ENCODE results near the gene KCNH6. TPM values are rescaled to one million over a fixed set of nuclear protein-coding genes. Genes with fewer than 3 reads are reported as not detected.

KCNH6 gene
- total RNA-seq, 4 donors from 2014 or later, result not detected

DNA sequence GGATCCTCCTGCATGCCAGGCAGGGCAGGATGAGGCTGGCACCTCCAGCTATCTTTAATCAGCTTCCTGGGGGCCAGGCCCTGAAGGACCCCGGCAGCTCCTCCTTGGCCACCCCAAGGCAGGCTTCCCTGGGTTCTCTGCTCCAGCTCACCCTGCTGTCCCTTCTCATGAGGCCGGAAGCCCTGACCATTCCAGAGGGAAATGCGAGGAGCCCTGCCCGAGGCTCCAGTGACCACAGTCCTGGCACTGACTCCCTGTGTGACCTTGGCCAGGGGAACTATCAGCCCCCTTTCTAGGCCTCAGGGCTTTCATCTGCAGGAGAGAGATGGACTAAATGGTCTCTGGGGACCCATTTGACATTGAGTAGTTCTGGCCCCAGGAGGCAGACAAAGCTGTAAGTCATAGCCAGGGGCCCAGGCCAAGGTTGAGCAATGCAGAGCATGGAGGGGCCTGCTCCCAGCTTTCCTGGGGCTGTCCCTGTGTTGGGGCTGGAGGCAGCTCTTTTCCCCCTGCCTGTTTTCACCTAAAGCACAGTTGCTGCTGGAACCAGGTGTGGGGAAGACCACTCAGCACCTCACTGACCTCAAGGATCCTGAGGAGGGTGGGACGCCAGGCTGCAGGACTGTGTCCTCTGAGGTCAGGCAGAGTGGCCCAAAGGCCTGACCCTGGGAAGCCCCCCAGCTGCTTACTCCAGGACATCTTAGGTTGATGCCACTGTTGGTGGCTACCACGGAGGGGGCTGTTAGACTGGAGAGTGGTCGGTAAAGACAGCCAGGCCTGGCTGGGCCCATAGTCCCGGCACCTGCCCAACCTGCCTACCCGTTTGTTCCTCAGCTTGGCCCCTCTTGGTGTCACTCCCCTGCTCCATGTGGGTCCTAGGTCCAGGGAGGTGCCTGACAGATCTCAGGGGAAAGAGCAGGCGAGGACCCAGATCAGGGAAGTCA, 8.1 kb downstream of the KCNH6 start:
- Histone ChIP-seq H3K4me1 (no peaks in the 10 kb centered on the region), H3K9me3 (no peaks in the 10 kb centered on the region), H3K27me3 (no peaks in the 10 kb centered on the region), H3K4me3 (no peak overlapping the region), H3K36me3 (no peaks in the 10 kb centered on the region), H3K27ac (no peak overlapping the region)
- TF ChIP-seq, protein P1, sequence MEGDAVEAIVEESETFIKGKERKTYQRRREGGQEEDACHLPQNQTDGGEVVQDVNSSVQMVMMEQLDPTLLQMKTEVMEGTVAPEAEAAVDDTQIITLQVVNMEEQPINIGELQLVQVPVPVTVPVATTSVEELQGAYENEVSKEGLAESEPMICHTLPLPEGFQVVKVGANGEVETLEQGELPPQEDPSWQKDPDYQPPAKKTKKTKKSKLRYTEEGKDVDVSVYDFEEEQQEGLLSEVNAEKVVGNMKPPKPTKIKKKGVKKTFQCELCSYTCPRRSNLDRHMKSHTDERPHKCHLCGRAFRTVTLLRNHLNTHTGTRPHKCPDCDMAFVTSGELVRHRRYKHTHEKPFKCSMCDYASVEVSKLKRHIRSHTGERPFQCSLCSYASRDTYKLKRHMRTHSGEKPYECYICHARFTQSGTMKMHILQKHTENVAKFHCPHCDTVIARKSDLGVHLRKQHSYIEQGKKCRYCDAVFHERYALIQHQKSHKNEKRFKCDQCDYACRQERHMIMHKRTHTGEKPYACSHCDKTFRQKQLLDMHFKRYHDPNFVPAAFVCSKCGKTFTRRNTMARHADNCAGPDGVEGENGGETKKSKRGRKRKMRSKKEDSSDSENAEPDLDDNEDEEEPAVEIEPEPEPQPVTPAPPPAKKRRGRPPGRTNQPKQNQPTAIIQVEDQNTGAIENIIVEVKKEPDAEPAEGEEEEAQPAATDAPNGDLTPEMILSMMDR (IDR thresholded peaks at IDR 0.05), result no peak
- no peak for TF ChIP-seq POLR2A (IDR thresholded peaks at IDR 0.05)
- no peak for DNase-seq
- intact Hi-C loops (cut with DNase I; ENCODE audit: low total_unique reads), result no loop called here

DNA sequence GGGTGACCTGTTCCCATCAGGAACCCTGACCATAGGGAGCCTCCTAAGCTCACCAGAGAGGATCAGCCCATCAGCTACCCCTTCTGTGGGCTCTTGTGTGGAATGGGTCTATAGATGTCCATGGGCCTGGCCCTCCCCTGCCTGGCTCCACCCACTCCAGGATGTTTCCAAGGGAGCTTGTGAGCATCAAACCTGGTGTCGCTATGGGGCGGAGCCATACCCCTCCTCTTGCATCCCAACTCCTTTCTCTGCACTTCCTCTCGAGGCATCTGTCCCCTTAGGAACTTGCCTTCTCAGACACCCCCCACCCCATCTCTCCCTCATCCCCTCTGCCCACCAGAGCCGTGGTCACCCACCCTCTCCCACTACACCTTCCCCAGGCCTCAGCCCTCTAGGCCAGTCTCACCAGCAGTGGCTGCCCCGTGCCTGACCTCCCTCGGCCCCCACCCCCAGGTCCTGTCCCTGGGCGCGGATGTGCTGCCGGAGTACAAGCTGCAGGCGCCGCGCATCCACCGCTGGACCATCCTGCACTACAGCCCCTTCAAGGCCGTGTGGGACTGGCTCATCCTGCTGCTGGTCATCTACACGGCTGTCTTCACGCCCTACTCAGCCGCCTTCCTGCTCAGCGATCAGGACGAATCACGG, 10.4 kb downstream of the KCNH6 start:
- peaks cover 0 to 2% of the 10 kb centered on the region in 2 donors for H3K27me3 ChIP-seq
- no peaks in the 10 kb centered on the region for H3K9me3 ChIP-seq
- H3K27ac ChIP-seq, result no peak overlapping the region
- DNase-seq, result no peak
- no peaks in the 10 kb centered on the region for H3K36me3 ChIP-seq
- intact Hi-C loops (cut with DNase I; ENCODE audit: low total_unique reads), result no loop called here
- H3K4me1 ChIP-seq, result peaks cover 0 to 7% of the 10 kb centered on the region in 2 donors
- H3K4me3 ChIP-seq, result no peak overlapping the region
- no peak for TF ChIP-seq POLR2A (IDR thresholded peaks at IDR 0.05)
- TF ChIP-seq, protein P1 (IDR thresholded peaks at IDR 0.05), result no peak

DNA sequence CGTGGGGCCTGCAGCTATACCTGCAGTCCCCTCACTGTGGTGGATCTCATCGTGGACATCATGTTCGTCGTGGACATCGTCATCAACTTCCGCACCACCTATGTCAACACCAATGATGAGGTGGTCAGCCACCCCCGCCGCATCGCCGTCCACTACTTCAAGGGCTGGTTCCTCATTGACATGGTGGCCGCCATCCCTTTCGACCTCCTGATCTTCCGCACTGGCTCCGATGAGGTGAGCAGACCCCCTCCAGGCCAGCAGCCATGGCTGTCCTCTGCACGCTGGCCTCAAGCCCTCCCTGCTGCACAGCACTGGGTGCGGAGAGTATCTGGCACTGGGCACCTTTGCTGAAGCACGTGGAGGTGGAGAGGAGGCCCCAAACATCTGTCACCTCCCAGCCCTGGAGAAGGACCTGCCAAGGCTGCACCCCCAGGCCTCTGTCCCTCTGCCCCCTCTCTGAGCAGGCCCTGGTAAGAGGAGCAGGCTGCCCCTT, 11.0 kb downstream of the KCNH6 start:
- intact Hi-C loops (cut with DNase I; ENCODE audit: low total_unique reads), result no loop called here
- no peak for DNase-seq
- H3K27me3 ChIP-seq, result peaks cover 0 to 7% of the 10 kb centered on the region in 2 donors

DNA sequence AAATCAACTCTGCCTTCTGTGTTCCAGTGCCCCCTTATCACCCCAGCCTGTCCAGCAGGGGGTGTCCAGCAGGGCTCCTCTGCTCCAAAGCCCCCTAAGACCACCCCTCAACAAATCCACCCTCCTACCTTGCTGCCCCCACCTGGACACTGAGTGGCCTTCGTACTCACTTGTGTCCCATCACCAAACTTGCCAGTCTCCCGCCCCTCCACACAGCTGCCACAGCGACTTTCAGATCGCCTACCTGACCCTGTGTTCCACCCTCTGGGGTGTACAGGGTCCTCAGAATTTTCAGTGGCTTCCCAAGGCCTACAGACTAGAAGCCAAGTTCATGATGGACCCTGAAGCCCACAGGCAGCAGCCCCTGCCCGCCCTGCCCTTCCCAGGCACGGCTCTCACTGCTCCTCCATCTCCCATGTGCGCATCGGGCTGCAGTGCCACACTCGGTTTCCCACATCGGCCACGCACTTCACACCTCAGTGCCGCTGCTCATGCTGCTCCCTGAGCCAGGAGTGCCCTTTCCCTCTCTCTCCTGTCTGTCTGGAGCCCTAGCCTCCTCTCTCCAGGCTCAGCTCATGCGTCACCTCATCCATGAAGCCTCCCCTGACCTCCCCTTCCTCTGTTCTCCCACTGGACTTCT, 11.8 kb downstream of the KCNH6 start:
- H3K27me3 ChIP-seq, result peaks cover 0 to 10% of the 10 kb centered on the region in 2 donors
- intact Hi-C loops (cut with DNase I; ENCODE audit: low total_unique reads), result no loop called here
- TF ChIP-seq POLR2A (IDR thresholded peaks at IDR 0.05), result no peak
- TF ChIP-seq, protein P1 (IDR thresholded peaks at IDR 0.05), result no peak
- DNase-seq, result no peak
- H3K4me3 ChIP-seq, result no peak overlapping the region
- H3K9me3 ChIP-seq, result no peaks in the 10 kb centered on the region
- H3K36me3 ChIP-seq, result no peaks in the 10 kb centered on the region
- peaks cover 0 to 8% of the 10 kb centered on the region in 2 donors for H3K4me1 ChIP-seq
- H3K27ac ChIP-seq, result no peak overlapping the region

More for the DNA sequence above, 11.0 kb downstream of the KCNH6 start:
- peaks cover 0 to 8% of the 10 kb centered on the region in 2 donors for H3K4me1 ChIP-seq
- H3K27ac ChIP-seq, result no peak overlapping the region
- no peaks in the 10 kb centered on the region for H3K9me3 ChIP-seq
- no peaks in the 10 kb centered on the region for H3K36me3 ChIP-seq
- no peak for TF ChIP-seq POLR2A (IDR thresholded peaks at IDR 0.05)
- TF ChIP-seq, protein P1 (IDR thresholded peaks at IDR 0.05), result no peak
- no peak overlapping the region for H3K4me3 ChIP-seq
